HEK293 (cell line): ENCODE data around the gene HOXB7.

ENCODE experiments used
- EGR2 ChIP-seq: fragments of 450-650 bp; formaldehyde crosslinking; IDR thresholded peaks from 2 replicates; pipeline ENCODE4 v1.5.1; 2016; ENCODE audit warnings: low read depth, missing biosample characterization, missing genetic modification characterization
- TCF7L2 ChIP-seq: IDR thresholded peaks from 2 replicates; pipeline ENCODE4 v1.6.1; 2011; ENCODE audit warnings: low read depth, mild to moderate bottlenecking, inconsistent platforms, low read length, moderate library complexity, borderline replicate concordance
- ZFHX2 ChIP-seq: fragments of 450-650 bp; formaldehyde crosslinking; conservative IDR thresholded peaks from 2 replicates; pipeline ENCODE4 v1.5.1; 2016; ENCODE audit warnings: missing biosample characterization, missing genetic modification characterization
- ZNF138 ChIP-seq: fragments of 450-650 bp; formaldehyde crosslinking; IDR thresholded peaks from 2 replicates; pipeline ENCODE4 v1.5.1; 2016; ENCODE audit warnings: missing biosample characterization, missing genetic modification characterization, borderline replicate concordance
- ZNF202 ChIP-seq: fragments of 450-650 bp; formaldehyde crosslinking; IDR thresholded peaks from 2 replicates; pipeline ENCODE4 v1.5.1; 2016; ENCODE audit warnings: missing biosample characterization, missing genetic modification characterization, borderline replicate concordance
- ZNF350 ChIP-seq: fragments of 450-650 bp; formaldehyde crosslinking; IDR thresholded peaks from 2 replicates; pipeline ENCODE4 v1.5.0; 2017; ENCODE audit warnings: missing biosample characterization, mild to moderate bottlenecking, missing genetic modification characterization
- ZNF514 ChIP-seq: fragments of 450-650 bp; formaldehyde crosslinking; IDR thresholded peaks from 2 replicates; pipeline ENCODE4 v1.5.1; 2016; ENCODE audit warnings: missing biosample characterization, missing genetic modification characterization
- ZNF529 ChIP-seq: fragments of 450-650 bp; formaldehyde crosslinking; IDR thresholded peaks from 2 replicates; pipeline ENCODE4 v1.5.1; 2017; ENCODE audit warnings: missing genetic modification characterization, missing biosample characterization; ENCODE audit not compliant: insufficient replicate concordance
- ZNF626 ChIP-seq: fragments of 450-650 bp; sonication (Bioruptor Pico); formaldehyde crosslinking; IDR thresholded peaks from 2 replicates; pipeline ENCODE4 v1.5.1; 2018; ENCODE audit warnings: missing biosample characterization, missing genetic modification characterization, inconsistent platforms
- ZNF664 ChIP-seq: fragments of 450-650 bp; formaldehyde crosslinking; IDR thresholded peaks from 2 replicates; pipeline ENCODE4 v1.5.1; 2016; ENCODE audit warnings: missing biosample characterization, missing genetic modification characterization
- ZNF670 ChIP-seq: fragments of 450-650 bp; formaldehyde crosslinking; IDR thresholded peaks from 2 replicates; pipeline ENCODE4 v1.5.1; 2016; ENCODE audit warnings: missing biosample characterization, missing genetic modification characterization, low read depth
- ZNF777 ChIP-seq: fragments of 450-650 bp; formaldehyde crosslinking; IDR thresholded peaks from 2 replicates; pipeline ENCODE4 v1.5.1; 2017; ENCODE audit warnings: missing biosample characterization, missing genetic modification characterization, borderline replicate concordance
- ZNF792 ChIP-seq: fragments of 450-650 bp; formaldehyde crosslinking; IDR thresholded peaks from 2 replicates; pipeline ENCODE4 v1.5.1; 2016; ENCODE audit warnings: missing biosample characterization, missing genetic modification characterization
- TF ChIP-seq, protein P1 (sequence below): fragments of 450-650 bp; formaldehyde crosslinking; conservative IDR thresholded peaks from 2 replicates; pipeline ENCODE4 v1.5.1; 2016; ENCODE audit warnings: low read depth, missing biosample characterization, missing genetic modification characterization
- TF ChIP-seq, protein P2 (sequence below): fragments of 450-650 bp; formaldehyde crosslinking; IDR thresholded peaks from 2 replicates; pipeline ENCODE4 v1.5.1; 2016; ENCODE audit warnings: missing biosample characterization, missing genetic modification characterization
- TF ChIP-seq, protein P3 (sequence below): fragments of 450-650 bp; IDR thresholded peaks from 2 replicates; pipeline ENCODE4 v1.5.1; 2018; ENCODE audit warnings: missing biosample characterization, missing genetic modification characterization
- TF ChIP-seq, protein P4 (sequence below): fragments of 450-650 bp; formaldehyde crosslinking; IDR thresholded peaks from 2 replicates; pipeline ENCODE4 v1.5.1; 2017; ENCODE audit warnings: missing biosample characterization, missing genetic modification characterization
- TF ChIP-seq, protein P5 (sequence below): fragments of 450-650 bp; IDR thresholded peaks from 2 replicates; pipeline ENCODE4 v1.5.1; 2018; ENCODE audit warnings: missing biosample characterization, mild to moderate bottlenecking, missing genetic modification characterization
- TF ChIP-seq, protein P6 (sequence below): fragments of 450-650 bp; formaldehyde crosslinking; optimal IDR thresholded peaks from 2 replicates; pipeline ENCODE3; 2016; ENCODE audit warnings: missing biosample characterization, mild to moderate bottlenecking, missing genetic modification characterization
- TF ChIP-seq, protein P7 (sequence below): fragments of 450-650 bp; formaldehyde crosslinking; IDR thresholded peaks from 2 replicates; pipeline ENCODE4 v1.5.0; 2017; ENCODE audit warnings: missing biosample characterization, missing genetic modification characterization, borderline replicate concordance

Gene HOXB7

DNA sequence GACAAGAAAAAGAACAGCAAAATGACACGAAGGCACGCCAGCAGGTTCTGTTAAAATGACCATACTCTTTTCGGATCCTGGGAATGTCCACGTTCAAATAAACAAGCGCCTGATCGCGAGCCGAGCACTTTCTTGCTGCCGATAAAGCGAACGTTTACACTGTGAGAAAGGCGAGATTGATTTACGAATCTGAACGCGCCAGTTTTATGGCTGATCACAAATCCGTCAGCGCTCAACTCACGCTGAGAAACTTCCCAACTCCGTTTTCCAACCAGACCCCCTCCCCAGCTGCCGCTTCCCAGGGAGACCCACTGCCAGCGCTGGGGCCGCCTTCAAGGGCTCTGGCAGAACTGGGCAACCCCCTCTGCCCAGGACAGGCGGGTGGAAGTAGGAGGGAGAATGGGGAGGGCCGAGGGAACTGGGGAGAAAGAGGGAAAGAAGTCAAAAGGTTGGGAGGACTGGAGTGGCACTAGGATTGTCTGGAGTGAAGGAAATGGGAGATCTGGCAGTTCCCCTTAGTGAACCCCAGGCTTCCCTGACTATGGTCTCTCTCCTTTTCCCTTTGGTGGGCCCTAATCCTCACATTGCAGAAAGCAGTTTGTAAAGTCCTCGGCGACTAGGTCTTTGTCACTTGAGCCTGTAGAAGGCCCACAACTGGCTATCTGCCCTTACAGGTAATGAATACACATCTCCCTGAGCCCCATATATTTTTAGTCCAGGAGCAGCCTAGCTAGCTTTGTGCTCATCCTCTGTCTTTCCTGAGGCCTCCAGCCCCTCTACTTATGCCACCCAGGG is 39.6 kb downstream of the HOXB7 start (continued):
- TF ChIP-seq, protein P1, sequence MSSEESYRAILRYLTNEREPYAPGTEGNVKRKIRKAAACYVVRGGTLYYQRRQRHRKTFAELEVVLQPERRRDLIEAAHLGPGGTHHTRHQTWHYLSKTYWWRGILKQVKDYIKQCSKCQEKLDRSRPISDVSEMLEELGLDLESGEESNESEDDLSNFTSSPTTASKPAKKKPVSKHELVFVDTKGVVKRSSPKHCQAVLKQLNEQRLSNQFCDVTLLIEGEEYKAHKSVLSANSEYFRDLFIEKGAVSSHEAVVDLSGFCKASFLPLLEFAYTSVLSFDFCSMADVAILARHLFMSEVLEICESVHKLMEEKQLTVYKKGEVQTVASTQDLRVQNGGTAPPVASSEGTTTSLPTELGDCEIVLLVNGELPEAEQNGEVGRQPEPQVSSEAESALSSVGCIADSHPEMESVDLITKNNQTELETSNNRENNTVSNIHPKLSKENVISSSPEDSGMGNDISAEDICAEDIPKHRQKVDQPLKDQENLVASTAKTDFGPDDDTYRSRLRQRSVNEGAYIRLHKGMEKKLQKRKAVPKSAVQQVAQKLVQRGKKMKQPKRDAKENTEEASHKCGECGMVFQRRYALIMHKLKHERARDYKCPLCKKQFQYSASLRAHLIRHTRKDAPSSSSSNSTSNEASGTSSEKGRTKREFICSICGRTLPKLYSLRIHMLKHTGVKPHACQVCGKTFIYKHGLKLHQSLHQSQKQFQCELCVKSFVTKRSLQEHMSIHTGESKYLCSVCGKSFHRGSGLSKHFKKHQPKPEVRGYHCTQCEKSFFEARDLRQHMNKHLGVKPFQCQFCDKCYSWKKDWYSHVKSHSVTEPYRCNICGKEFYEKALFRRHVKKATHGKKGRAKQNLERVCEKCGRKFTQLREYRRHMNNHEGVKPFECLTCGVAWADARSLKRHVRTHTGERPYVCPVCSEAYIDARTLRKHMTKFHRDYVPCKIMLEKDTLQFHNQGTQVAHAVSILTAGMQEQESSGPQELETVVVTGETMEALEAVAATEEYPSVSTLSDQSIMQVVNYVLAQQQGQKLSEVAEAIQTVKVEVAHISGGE (tag by site-specific recombination): peak; percentile 29; the same call in 1 of the 2 replicates
- TF ChIP-seq ZNF792 (tag by site-specific recombination) (no peak), TCF7L2 (peak; percentile 83; the same call in 1 of the 2 replicates), ZNF138 (tag by site-specific recombination) (no peak), EGR2 (no peak), ZNF514 (tag by site-specific recombination) (no peak), ZNF529 (no peak), ZNF350 (tag by site-specific recombination) (no peak), ZFHX2 (tag by site-specific recombination) (no peak), ZNF202 (tag by site-specific recombination) (no peak), ZNF777 (tag by site-specific recombination) (no peak), ZNF626 (no peak), ZNF664 (tag by site-specific recombination) (no peak), ZNF670 (no peak)
- TF ChIP-seq, protein P2, sequence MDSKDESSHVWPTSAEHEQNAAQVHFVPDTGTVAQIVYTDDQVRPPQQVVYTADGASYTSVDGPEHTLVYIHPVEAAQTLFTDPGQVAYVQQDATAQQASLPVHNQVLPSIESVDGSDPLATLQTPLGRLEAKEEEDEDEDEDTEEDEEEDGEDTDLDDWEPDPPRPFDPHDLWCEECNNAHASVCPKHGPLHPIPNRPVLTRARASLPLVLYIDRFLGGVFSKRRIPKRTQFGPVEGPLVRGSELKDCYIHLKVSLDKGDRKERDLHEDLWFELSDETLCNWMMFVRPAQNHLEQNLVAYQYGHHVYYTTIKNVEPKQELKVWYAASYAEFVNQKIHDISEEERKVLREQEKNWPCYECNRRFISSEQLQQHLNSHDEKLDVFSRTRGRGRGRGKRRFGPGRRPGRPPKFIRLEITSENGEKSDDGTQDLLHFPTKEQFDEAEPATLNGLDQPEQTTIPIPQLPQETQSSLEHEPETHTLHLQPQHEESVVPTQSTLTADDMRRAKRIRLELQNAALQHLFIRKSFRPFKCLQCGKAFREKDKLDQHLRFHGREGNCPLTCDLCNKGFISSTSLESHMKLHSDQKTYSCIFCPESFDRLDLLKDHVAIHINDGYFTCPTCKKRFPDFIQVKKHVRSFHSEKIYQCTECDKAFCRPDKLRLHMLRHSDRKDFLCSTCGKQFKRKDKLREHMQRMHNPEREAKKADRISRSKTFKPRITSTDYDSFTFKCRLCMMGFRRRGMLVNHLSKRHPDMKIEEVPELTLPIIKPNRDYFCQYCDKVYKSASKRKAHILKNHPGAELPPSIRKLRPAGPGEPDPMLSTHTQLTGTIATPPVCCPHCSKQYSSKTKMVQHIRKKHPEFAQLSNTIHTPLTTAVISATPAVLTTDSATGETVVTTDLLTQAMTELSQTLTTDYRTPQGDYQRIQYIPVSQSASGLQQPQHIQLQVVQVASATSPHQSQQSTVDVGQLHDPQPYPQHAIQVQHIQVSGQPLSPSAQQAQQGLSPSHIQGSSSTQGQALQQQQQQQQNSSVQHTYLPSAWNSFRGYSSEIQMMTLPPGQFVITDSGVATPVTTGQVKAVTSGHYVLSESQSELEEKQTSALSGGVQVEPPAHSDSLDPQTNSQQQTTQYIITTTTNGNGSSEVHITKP (tag by site-specific recombination): peak; percentile 91
- TF ChIP-seq, protein P3, sequence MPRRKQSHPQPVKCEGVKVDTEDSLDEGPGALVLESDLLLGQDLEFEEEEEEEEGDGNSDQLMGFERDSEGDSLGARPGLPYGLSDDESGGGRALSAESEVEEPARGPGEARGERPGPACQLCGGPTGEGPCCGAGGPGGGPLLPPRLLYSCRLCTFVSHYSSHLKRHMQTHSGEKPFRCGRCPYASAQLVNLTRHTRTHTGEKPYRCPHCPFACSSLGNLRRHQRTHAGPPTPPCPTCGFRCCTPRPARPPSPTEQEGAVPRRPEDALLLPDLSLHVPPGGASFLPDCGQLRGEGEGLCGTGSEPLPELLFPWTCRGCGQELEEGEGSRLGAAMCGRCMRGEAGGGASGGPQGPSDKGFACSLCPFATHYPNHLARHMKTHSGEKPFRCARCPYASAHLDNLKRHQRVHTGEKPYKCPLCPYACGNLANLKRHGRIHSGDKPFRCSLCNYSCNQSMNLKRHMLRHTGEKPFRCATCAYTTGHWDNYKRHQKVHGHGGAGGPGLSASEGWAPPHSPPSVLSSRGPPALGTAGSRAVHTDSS (tag by site-specific recombination): no peak
- TF ChIP-seq, protein P4, sequence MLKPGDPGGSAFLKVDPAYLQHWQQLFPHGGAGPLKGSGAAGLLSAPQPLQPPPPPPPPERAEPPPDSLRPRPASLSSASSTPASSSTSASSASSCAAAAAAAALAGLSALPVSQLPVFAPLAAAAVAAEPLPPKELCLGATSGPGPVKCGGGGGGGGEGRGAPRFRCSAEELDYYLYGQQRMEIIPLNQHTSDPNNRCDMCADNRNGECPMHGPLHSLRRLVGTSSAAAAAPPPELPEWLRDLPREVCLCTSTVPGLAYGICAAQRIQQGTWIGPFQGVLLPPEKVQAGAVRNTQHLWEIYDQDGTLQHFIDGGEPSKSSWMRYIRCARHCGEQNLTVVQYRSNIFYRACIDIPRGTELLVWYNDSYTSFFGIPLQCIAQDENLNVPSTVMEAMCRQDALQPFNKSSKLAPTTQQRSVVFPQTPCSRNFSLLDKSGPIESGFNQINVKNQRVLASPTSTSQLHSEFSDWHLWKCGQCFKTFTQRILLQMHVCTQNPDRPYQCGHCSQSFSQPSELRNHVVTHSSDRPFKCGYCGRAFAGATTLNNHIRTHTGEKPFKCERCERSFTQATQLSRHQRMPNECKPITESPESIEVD: peak; percentile 91
- TF ChIP-seq, protein P5, sequence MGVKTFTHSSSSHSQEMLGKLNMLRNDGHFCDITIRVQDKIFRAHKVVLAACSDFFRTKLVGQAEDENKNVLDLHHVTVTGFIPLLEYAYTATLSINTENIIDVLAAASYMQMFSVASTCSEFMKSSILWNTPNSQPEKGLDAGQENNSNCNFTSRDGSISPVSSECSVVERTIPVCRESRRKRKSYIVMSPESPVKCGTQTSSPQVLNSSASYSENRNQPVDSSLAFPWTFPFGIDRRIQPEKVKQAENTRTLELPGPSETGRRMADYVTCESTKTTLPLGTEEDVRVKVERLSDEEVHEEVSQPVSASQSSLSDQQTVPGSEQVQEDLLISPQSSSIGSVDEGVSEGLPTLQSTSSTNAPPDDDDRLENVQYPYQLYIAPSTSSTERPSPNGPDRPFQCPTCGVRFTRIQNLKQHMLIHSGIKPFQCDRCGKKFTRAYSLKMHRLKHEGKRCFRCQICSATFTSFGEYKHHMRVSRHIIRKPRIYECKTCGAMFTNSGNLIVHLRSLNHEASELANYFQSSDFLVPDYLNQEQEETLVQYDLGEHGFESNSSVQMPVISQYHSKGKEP (tag by site-specific recombination): peak; percentile 38; the same call in 1 of the 2 replicates
- TF ChIP-seq, protein P6, sequence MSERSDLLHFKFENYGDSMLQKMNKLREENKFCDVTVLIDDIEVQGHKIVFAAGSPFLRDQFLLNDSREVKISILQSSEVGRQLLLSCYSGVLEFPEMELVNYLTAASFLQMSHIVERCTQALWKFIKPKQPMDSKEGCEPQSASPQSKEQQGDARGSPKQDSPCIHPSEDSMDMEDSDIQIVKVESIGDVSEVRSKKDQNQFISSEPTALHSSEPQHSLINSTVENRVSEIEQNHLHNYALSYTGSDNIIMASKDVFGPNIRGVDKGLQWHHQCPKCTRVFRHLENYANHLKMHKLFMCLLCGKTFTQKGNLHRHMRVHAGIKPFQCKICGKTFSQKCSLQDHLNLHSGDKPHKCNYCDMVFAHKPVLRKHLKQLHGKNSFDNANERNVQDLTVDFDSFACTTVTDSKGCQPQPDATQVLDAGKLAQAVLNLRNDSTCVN (tag by site-specific recombination): no peak
- TF ChIP-seq, protein P7, sequence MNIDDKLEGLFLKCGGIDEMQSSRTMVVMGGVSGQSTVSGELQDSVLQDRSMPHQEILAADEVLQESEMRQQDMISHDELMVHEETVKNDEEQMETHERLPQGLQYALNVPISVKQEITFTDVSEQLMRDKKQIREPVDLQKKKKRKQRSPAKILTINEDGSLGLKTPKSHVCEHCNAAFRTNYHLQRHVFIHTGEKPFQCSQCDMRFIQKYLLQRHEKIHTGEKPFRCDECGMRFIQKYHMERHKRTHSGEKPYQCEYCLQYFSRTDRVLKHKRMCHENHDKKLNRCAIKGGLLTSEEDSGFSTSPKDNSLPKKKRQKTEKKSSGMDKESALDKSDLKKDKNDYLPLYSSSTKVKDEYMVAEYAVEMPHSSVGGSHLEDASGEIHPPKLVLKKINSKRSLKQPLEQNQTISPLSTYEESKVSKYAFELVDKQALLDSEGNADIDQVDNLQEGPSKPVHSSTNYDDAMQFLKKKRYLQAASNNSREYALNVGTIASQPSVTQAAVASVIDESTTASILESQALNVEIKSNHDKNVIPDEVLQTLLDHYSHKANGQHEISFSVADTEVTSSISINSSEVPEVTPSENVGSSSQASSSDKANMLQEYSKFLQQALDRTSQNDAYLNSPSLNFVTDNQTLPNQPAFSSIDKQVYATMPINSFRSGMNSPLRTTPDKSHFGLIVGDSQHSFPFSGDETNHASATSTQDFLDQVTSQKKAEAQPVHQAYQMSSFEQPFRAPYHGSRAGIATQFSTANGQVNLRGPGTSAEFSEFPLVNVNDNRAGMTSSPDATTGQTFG (tag by site-specific recombination): no peak
